Esophagus (tissue), 2 donors: ENCODE results near the gene ASTN1. TPM values are rescaled to one million over a fixed set of nuclear protein-coding genes. Genes with fewer than 3 reads are reported as not detected.

ENCODE experiments used
- H3K27ac ChIP-seq, 2 donors: one replicate each; pipeline ENCODE4 v1.5.1; 2013; ENCODE audit warnings: low read depth in 2 of 2, mild to moderate bottlenecking in 2 of 2, inconsistent platforms in 1 of 2, low read length in 1 of 2, moderate library complexity in 1 of 2
- H3K27me3 ChIP-seq, 2 donors: one replicate each; pipeline ENCODE4 v1.6.1; 2013; ENCODE audit warnings: low read length in 2 of 2, control low read depth in 1 of 2, mild to moderate bottlenecking in 1 of 2; ENCODE audit not compliant: insufficient read depth in 2 of 2, control insufficient read depth in 1 of 2
- H3K36me3 ChIP-seq, 2 donors: one replicate each; pipeline ENCODE4 v1.6.1; 2013; ENCODE audit warnings: low read length in 1 of 2; ENCODE audit not compliant: control insufficient read depth in 2 of 2, insufficient read depth in 2 of 2
- H3K4me1 ChIP-seq, 2 donors: one replicate each; pipeline ENCODE4 v1.6.1; 2013; ENCODE audit warnings: low read length in 1 of 2; ENCODE audit not compliant: control insufficient read depth in 2 of 2, insufficient read depth in 2 of 2
- H3K4me3 ChIP-seq, 2 donors: one replicate each; pipeline ENCODE4 v1.5.1; 2013; ENCODE audit warnings: low read length in 2 of 2, mild to moderate bottlenecking in 2 of 2, low read depth in 1 of 2, moderate library complexity in 1 of 2
- H3K9me3 ChIP-seq, 2 donors: one replicate each; pipeline ENCODE4 v1.6.1; 2013; ENCODE audit warnings: mild to moderate bottlenecking in 2 of 2, low read depth in 1 of 2, low read length in 1 of 2, moderate library complexity in 1 of 2; ENCODE audit not compliant: control insufficient read depth in 2 of 2, insufficient read depth in 1 of 2
- WGBS, 2 donors: extraction: QIAGEN DNeasy Blood & Tissue Kit; methylation state at CpG; one replicate each; pipeline ENCODE4 v1.1.7; 2013; 5-methylcytosine and 5-hydroxymethylcytosine counted together
- polyA plus RNA-seq, 2 donors: library from polyadenylated mRNA; stranded (reverse); fragments of 200-250 nt; gene quantifications; one replicate each; pipeline ENCODE4 v1.2.3, GENCODE V29; 2013
- donor health status: healthy with polysubstance abuse.
- donor health status: Bipolar disorder and iron deficiency.

The ASTN1 gene
- polyA plus RNA-seq, 2 donors = 0.02 TPM; not detected in 1

- Histone ChIP-seq H3K36me3 (no peaks in the 10 kb centered on the region), H3K4me3 (no peak overlapping the region), H3K4me1 (no peaks in the 10 kb centered on the region), H3K9me3 (no peaks in the 10 kb centered on the region), H3K27ac (no peak overlapping the region), H3K27me3 (no peaks in the 10 kb centered on the region)
- 68 to 83% methylated on average over 1 of the region's 1 CpG for WGBS, 2 donors
Observed at GRCh38 chr1:176989754-176990153, 174.8 kb downstream of the ASTN1 start.

GRCh38 chr1:176989023-176989422, 175.5 kb downstream of the ASTN1 start:
- Histone ChIP-seq H3K9me3 (no peaks in the 10 kb centered on the region), H3K4me3 (no peak overlapping the region), H3K27ac (no peak overlapping the region), H3K4me1 (no peaks in the 10 kb centered on the region), H3K36me3 (no peaks in the 10 kb centered on the region), H3K27me3 (no peaks in the 10 kb centered on the region)
- 51 to 67% methylated on average over 1 of the region's 1 CpG for WGBS, 2 donors

GRCh38 chr1:176987016-176987415, 177.5 kb downstream of the ASTN1 start:
- H3K4me1 ChIP-seq = no peaks in the 10 kb centered on the region
- H3K9me3 ChIP-seq = no peaks in the 10 kb centered on the region
- no peak overlapping the region for H3K27ac ChIP-seq
- H3K27me3 ChIP-seq = no peaks in the 10 kb centered on the region
- no peaks in the 10 kb centered on the region for H3K36me3 ChIP-seq
- no peak overlapping the region for H3K4me3 ChIP-seq

GRCh38 chr1:176983731-176984130, 180.8 kb downstream of the ASTN1 start:
- Histone ChIP-seq H3K36me3 (no peaks in the 10 kb centered on the region), H3K27me3 (no peaks in the 10 kb centered on the region), H3K4me1 (no peaks in the 10 kb centered on the region), H3K9me3 (no peaks in the 10 kb centered on the region), H3K4me3 (no peak overlapping the region), H3K27ac (no peak overlapping the region)
- 83 to 86% methylated on average over 5 of the region's 5 CpGs for WGBS, 2 donors

- H3K27me3 ChIP-seq = no peaks in the 10 kb centered on the region
- H3K27ac ChIP-seq = no peak overlapping the region
- H3K4me1 ChIP-seq = no peaks in the 10 kb centered on the region
- no peaks in the 10 kb centered on the region for H3K9me3 ChIP-seq
- WGBS, 2 donors = 88 to 90% methylated on average over 7 of the region's 7 CpGs
- H3K4me3 ChIP-seq = no peak overlapping the region
- no peaks in the 10 kb centered on the region for H3K36me3 ChIP-seq
Observed at GRCh38 chr1:176976771-176977170, 187.7 kb downstream of the ASTN1 start.

- Histone ChIP-seq H3K4me3 (no peak overlapping the region), H3K9me3 (no peaks in the 10 kb centered on the region), H3K27me3 (no peaks in the 10 kb centered on the region), H3K36me3 (no peaks in the 10 kb centered on the region), H3K4me1 (no peaks in the 10 kb centered on the region), H3K27ac (no peak overlapping the region)
- WGBS, 2 donors = 59% methylated on average over 4 of the region's 4 CpGs
Observed at GRCh38 chr1:176976225-176976624, 188.3 kb downstream of the ASTN1 start.

GRCh38 chr1:176964687-176965086, 199.8 kb downstream of the ASTN1 start:
- no peaks in the 10 kb centered on the region for H3K36me3 ChIP-seq
- no peak overlapping the region for H3K4me3 ChIP-seq
- no peak overlapping the region for H3K27ac ChIP-seq
- no peaks in the 10 kb centered on the region for H3K4me1 ChIP-seq
- 83 to 86% methylated on average over 2 of the region's 2 CpGs for WGBS, 2 donors
- no peaks in the 10 kb centered on the region for H3K27me3 ChIP-seq
- no peaks in the 10 kb centered on the region for H3K9me3 ChIP-seq

GRCh38 chr1:176963181-176963580, 201.3 kb downstream of the ASTN1 start:
- Histone ChIP-seq H3K27ac (no peak overlapping the region), H3K9me3 (no peaks in the 10 kb centered on the region), H3K4me1 (no peaks in the 10 kb centered on the region), H3K4me3 (no peak overlapping the region), H3K36me3 (no peaks in the 10 kb centered on the region), H3K27me3 (no peaks in the 10 kb centered on the region)
- 71 to 75% methylated on average over 2 of the region's 2 CpGs for WGBS, 2 donors

- H3K27ac ChIP-seq = no peak overlapping the region
- H3K4me1 ChIP-seq = no peaks in the 10 kb centered on the region
- WGBS, 2 donors = 79% methylated on average over 2 of the region's 2 CpGs
- no peaks in the 10 kb centered on the region for H3K27me3 ChIP-seq
- H3K36me3 ChIP-seq = no peaks in the 10 kb centered on the region
- no peaks in the 10 kb centered on the region for H3K9me3 ChIP-seq
- H3K4me3 ChIP-seq = no peak overlapping the region
Observed at GRCh38 chr1:176961678-176962077, 202.8 kb downstream of the ASTN1 start.

- WGBS, 2 donors = 50 to 57% methylated on average over 3 of the region's 3 CpGs
- no peaks in the 10 kb centered on the region for H3K27me3 ChIP-seq
- no peak overlapping the region for H3K27ac ChIP-seq
- H3K4me3 ChIP-seq = no peak overlapping the region
- no peaks in the 10 kb centered on the region for H3K9me3 ChIP-seq
- H3K36me3 ChIP-seq = no peaks in the 10 kb centered on the region
- H3K4me1 ChIP-seq = no peaks in the 10 kb centered on the region
Observed at GRCh38 chr1:176959191-176959820, 205.2 kb downstream of the ASTN1 start.
